ENCODE results near the gene TRIM39. TPM values are rescaled to one million over a fixed set of nuclear protein-coding genes. Genes with fewer than 3 reads are reported as not detected.

The TRIM39 gene
- total and polyA plus RNA-seq, 9 of the 15 experiments (the other 6 are each of a cell fraction or from before 2014, with no cell fraction given), result 5.6 to 17.7 (median 12.8) TPM

DNA sequence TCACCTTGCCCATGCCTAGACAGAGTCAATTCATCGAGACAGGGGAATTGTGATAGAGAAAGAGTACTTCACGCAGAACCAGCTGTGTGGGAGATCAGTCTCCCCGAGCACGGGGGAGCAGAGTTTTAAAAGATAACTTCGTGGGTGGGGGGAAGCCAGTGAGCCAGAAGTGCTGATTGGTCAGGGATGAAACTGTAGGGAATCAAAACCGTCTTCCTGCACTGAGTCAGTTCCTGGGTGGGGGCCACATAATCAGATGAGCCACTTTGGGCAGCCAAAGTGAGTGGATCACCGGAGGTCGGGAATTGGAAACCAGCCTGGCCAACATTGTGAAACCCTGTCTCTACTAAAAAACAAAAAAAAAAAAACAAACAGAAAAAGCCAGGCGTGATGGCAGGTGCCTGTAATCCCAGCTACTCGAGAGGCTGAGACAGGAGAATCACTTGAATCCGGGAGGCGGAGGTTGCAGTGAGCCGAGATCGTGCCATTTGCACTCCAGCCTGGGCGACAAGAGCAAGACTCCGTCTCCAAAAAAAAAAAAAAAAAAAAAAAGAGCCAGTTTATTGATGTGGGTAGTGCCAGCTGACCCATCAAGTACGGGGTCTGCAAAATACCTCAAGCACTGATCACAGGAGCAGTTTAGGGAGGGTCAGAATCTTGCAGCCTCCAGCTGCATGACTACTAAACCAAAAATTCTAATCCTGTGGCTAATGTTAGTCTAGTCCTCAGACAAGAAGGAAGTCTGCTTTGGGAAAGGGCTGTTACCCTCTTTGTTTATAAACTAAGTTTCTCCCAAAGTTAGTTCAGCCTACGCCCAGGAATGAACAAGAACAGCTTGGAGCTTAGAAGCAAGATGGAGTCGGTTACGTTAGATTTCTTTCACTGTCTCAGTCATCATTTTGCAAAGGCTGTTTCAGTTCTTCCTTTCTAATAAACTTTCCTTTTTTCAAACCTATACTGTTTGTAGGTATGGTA lies 3.9 kb upstream of the TRIM39 start (continued):
- TF ChIP-seq DIDO1 (tag; IDR thresholded peaks at IDR 0.05; ENCODE audit: low read depth) (no peak), SMARCB1 (IDR thresholded peaks at IDR 0.05; ENCODE audit: insufficient read length, low read depth) (no peak), ZNF282 (CRISPR knock-in tag; IDR thresholded peaks at IDR 0.05) (no peak)
- TF ChIP-seq, protein P1, sequence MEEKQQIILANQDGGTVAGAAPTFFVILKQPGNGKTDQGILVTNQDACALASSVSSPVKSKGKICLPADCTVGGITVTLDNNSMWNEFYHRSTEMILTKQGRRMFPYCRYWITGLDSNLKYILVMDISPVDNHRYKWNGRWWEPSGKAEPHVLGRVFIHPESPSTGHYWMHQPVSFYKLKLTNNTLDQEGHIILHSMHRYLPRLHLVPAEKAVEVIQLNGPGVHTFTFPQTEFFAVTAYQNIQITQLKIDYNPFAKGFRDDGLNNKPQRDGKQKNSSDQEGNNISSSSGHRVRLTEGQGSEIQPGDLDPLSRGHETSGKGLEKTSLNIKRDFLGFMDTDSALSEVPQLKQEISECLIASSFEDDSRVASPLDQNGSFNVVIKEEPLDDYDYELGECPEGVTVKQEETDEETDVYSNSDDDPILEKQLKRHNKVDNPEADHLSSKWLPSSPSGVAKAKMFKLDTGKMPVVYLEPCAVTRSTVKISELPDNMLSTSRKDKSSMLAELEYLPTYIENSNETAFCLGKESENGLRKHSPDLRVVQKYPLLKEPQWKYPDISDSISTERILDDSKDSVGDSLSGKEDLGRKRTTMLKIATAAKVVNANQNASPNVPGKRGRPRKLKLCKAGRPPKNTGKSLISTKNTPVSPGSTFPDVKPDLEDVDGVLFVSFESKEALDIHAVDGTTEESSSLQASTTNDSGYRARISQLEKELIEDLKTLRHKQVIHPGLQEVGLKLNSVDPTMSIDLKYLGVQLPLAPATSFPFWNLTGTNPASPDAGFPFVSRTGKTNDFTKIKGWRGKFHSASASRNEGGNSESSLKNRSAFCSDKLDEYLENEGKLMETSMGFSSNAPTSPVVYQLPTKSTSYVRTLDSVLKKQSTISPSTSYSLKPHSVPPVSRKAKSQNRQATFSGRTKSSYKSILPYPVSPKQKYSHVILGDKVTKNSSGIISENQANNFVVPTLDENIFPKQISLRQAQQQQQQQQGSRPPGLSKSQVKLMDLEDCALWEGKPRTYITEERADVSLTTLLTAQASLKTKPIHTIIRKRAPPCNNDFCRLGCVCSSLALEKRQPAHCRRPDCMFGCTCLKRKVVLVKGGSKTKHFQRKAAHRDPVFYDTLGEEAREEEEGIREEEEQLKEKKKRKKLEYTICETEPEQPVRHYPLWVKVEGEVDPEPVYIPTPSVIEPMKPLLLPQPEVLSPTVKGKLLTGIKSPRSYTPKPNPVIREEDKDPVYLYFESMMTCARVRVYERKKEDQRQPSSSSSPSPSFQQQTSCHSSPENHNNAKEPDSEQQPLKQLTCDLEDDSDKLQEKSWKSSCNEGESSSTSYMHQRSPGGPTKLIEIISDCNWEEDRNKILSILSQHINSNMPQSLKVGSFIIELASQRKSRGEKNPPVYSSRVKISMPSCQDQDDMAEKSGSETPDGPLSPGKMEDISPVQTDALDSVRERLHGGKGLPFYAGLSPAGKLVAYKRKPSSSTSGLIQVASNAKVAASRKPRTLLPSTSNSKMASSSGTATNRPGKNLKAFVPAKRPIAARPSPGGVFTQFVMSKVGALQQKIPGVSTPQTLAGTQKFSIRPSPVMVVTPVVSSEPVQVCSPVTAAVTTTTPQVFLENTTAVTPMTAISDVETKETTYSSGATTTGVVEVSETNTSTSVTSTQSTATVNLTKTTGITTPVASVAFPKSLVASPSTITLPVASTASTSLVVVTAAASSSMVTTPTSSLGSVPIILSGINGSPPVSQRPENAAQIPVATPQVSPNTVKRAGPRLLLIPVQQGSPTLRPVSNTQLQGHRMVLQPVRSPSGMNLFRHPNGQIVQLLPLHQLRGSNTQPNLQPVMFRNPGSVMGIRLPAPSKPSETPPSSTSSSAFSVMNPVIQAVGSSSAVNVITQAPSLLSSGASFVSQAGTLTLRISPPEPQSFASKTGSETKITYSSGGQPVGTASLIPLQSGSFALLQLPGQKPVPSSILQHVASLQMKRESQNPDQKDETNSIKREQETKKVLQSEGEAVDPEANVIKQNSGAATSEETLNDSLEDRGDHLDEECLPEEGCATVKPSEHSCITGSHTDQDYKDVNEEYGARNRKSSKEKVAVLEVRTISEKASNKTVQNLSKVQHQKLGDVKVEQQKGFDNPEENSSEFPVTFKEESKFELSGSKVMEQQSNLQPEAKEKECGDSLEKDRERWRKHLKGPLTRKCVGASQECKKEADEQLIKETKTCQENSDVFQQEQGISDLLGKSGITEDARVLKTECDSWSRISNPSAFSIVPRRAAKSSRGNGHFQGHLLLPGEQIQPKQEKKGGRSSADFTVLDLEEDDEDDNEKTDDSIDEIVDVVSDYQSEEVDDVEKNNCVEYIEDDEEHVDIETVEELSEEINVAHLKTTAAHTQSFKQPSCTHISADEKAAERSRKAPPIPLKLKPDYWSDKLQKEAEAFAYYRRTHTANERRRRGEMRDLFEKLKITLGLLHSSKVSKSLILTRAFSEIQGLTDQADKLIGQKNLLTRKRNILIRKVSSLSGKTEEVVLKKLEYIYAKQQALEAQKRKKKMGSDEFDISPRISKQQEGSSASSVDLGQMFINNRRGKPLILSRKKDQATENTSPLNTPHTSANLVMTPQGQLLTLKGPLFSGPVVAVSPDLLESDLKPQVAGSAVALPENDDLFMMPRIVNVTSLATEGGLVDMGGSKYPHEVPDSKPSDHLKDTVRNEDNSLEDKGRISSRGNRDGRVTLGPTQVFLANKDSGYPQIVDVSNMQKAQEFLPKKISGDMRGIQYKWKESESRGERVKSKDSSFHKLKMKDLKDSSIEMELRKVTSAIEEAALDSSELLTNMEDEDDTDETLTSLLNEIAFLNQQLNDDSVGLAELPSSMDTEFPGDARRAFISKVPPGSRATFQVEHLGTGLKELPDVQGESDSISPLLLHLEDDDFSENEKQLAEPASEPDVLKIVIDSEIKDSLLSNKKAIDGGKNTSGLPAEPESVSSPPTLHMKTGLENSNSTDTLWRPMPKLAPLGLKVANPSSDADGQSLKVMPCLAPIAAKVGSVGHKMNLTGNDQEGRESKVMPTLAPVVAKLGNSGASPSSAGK (IDR thresholded peaks at IDR 0.05), result no peak
